NCI-H2107 treated with DMSO at 0.1 percent for 48 hours (cell line): ENCODE results near the gene S100PBP.
"Not testable (repeated sequence)": the region's sequence is repeated elsewhere in the genome, so short reads cannot be mapped to it uniquely, and the experiment has no call there.

Source experiments
- DNase-seq: peaks from one replicate; lab custom pipeline; 2025; ENCODE audit not compliant: unreplicated experiment; lab: John Stamatoyannopoulos, UW

Gene S100PBP

GRCh38 chr1:32899586-32900296 lies 82.3 kb downstream of the S100PBP start:
- DNase-seq, result no peak

GRCh38 chr1:32900371-32900955 lies 83.0 kb downstream of the S100PBP start:
- DNase-seq, result no peak

- DNase-seq, result no peak
Observed at GRCh38 chr1:32900956-32901822, 83.7 kb downstream of the S100PBP start, which contains the start of gene TMEM54. TMEM54 (minus strand) TSS chr1:32901389; CDS start chr1:32901238, 151 bp downstream.

GRCh38 chr1:32901823-32902534 lies 84.5 kb downstream of the S100PBP start:
- no peak for DNase-seq

- DNase-seq, result no peak
Observed at GRCh38 chr1:32902535-32902920, 85.1 kb downstream of the S100PBP start.

GRCh38 chr1:32903991-32904785 lies 86.7 kb downstream of the S100PBP start:
- DNase-seq, result no peak

GRCh38 chr1:32904797-32905196 lies 87.3 kb downstream of the S100PBP start:
- no peak for DNase-seq

GRCh38 chr1:32905588-32905987 lies 88.1 kb downstream of the S100PBP start:
- not testable (repeated sequence) for DNase-seq

GRCh38 chr1:32906654-32907053 lies 89.2 kb downstream of the S100PBP start:
- DNase-seq, result no peak

- no peak for DNase-seq
Observed at GRCh38 chr1:32907435-32907834, 90.0 kb downstream of the S100PBP start.
